Loucy (cell line): ENCODE measurements around the gene AGAP3.

Experiments
- H2AFZ ChIP-seq: fragments of 200-600 bp; sonication (generic); 2 replicates; pipeline ENCODE4 v1.6.0; 2016; ENCODE audit warnings: antibody characterized with exemption, mild to moderate bottlenecking, low read length, moderate library complexity
- H3F3A ChIP-seq: fragments of 200-600 bp; 2 replicates; pipeline ENCODE4 v1.6.0; 2016; ENCODE audit warnings: antibody characterized with exemption, low read depth, mild to moderate bottlenecking
- H3K27me3 ChIP-seq: fragments of 200-600 bp; sonication (generic); 2 replicates; pipeline ENCODE4 v1.6.1; 2014; ENCODE audit warnings: low read length, mild to moderate bottlenecking; ENCODE audit not compliant: insufficient read depth, poor library complexity, severe bottlenecking
- H3K36me3 ChIP-seq: fragments of 200-600 bp; sonication (generic); 2 replicates; pipeline ENCODE4 v1.6.1; 2016; ENCODE audit warnings: low read length; ENCODE audit not compliant: insufficient read depth
- H3K4me1 ChIP-seq: fragments of 200-600 bp; sonication (generic); 2 replicates; pipeline ENCODE4 v1.5.1; 2014; ENCODE audit warnings: low read length, mild to moderate bottlenecking; ENCODE audit not compliant: insufficient read depth, poor library complexity, severe bottlenecking
- H3K4me2 ChIP-seq: fragments of 200-600 bp; sonication (generic); 2 replicates; pipeline ENCODE4 v1.6.0; 2014; ENCODE audit warnings: antibody characterized with exemption, low read length, low read depth, mild to moderate bottlenecking; ENCODE audit not compliant: poor library complexity, severe bottlenecking
- H3K4me3 ChIP-seq: fragments of 200-600 bp; sonication (generic); 2 replicates; pipeline ENCODE4 v1.5.1; 2014; ENCODE audit warnings: low read length, mild to moderate bottlenecking, mixed read lengths; ENCODE audit not compliant: poor library complexity, severe bottlenecking
- H3K79me2 ChIP-seq: fragments of 200-600 bp; sonication (generic); 2 replicates; pipeline ENCODE4 v1.6.1; 2014; ENCODE audit warnings: low read length; ENCODE audit not compliant: insufficient read depth
- H3K9ac ChIP-seq: fragments of 200-600 bp; sonication (generic); 2 replicates; pipeline ENCODE4 v1.6.0; 2014; ENCODE audit warnings: mild to moderate bottlenecking, low read depth, low read length, moderate library complexity; ENCODE audit not compliant: poor library complexity, severe bottlenecking
- H3K9me2 ChIP-seq: fragments of 200-600 bp; sonication (generic); replicated peaks from 2 replicates; pipeline ENCODE4 v1.6.1; 2016; ENCODE audit warnings: low read depth, low read length, mixed read lengths
- H3K9me3 ChIP-seq: fragments of 200-600 bp; sonication (generic); 2 replicates; pipeline ENCODE4 v1.6.1; 2014; ENCODE audit warnings: mild to moderate bottlenecking, antibody characterized with exemption, low read length, low read depth; ENCODE audit not compliant: insufficient read depth
- H4K20me1 ChIP-seq: fragments of 200-600 bp; sonication (generic); 2 replicates; pipeline ENCODE4 v1.6.0; 2014; ENCODE audit warnings: antibody characterized with exemption, low read length, mild to moderate bottlenecking; ENCODE audit not compliant: insufficient read depth, poor library complexity, severe bottlenecking
- CTCF ChIP-seq: fragments of 200-600 bp; sonication (generic); conservative IDR thresholded peaks from 2 replicates; pipeline ENCODE4 v1.5.1; 2014; ENCODE audit warnings: mild to moderate bottlenecking, antibody characterized with exemption, low read length
- EZH2phosphoT487 ChIP-seq: fragments of 200-600 bp; IDR thresholded peaks from 2 replicates; pipeline ENCODE4 v1.6.1; 2018; ENCODE audit warnings: antibody characterized with exemption, mild to moderate bottlenecking, moderate library complexity, borderline replicate concordance

Gene AGAP3

DNA sequence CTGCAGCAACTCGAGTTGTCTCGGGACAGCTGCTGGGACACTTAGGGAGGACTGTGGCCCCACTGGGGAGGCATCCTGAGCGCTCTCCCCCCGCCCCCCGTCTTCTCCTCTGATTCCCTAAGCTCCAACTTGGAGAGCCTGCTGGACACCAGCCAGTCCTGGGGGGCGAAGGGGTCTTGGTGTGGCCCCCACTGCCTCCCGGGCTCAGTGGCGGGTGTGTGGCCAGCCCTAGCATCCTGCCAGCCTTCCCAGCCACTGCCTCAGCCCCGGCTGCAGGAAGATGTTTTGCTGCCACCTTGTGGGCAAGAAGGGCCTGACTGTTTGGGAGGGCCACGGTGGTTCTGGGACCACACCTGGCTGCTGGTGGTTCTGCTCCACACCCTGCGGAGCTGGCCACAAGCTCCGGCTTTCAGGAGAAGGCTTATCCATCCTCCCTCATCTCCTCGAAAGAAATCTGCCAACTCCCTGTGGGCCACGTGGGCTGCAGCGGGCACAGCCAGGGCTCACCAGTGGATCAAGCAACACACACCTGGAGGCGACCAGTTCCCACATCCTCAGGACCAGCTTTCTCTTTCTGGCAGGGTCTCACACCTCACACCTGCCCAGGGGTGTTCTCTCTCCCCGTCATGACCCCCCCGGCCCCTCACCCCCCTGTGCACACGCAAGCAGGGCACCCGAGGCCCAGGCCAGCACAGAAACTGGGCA lies 24.8 kb downstream of the AGAP3 start:
- H3K36me3 ChIP-seq: no peaks in the 10 kb centered on the region
- H2AFZ ChIP-seq: no peak overlapping the region
- H3K9me3 ChIP-seq: no peaks in the 10 kb centered on the region
- TF ChIP-seq CTCF (peak; percentile 77), EZH2phosphoT487 (no peak)
- H3K27me3 ChIP-seq: no peaks in the 10 kb centered on the region
- H3F3A ChIP-seq: no peaks in the 10 kb centered on the region
- H3K4me2 ChIP-seq: no peak overlapping the region
- no peaks in the 10 kb centered on the region for H3K4me1 ChIP-seq
- H3K9ac ChIP-seq: no peak overlapping the region
- no peaks in the 10 kb centered on the region for H3K9me2 ChIP-seq
- H4K20me1 ChIP-seq: peaks cover 12% of the 10 kb centered on the region
- no peak overlapping the region for H3K4me3 ChIP-seq
- peaks cover 10% of the 10 kb centered on the region; the same call in 1 of the 2 replicates for H3K79me2 ChIP-seq

DNA sequence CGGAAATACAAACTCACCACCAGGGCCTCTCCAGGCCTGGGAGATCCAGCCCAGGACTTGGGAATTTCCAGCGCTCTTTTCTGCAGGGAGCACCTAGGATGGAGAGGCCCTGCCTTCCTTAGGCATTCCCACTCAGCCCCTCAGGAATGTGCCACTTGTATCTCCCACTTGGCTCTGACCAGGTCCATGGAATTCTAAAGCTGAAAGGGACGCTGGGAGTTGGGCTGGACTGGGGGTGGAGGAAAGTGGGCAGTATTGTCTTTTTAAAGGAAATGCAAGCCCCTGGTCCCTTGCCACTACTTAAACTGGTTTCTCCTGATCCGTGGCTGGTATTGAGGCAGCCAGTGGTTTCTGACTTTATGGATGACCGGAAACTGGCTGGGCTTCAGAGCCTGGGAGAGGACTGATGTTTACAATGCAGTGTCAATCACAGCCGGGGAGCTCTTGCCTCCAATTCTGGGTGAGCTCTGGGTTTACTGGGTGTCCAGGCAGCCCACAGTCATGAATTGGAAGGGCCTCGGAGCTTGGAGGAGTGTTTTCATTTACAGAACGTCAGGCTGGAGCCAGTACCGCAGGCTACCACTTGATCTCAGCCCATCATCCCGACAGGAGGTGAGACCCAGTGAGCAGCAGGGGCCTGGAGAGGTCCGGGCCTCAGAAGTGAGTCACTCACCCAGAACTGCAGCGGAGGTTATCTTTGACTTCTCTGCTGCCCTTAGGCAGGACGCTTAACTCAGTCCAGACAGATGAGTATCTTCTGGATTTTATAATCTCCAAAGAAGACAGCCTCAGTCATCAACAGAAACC lies 27.3 kb downstream of the AGAP3 start:
- Histone ChIP-seq H3K4me3 (no peak overlapping the region), H3K9me3 (no peaks in the 10 kb centered on the region), H2AFZ (no peak overlapping the region), H3K79me2 (peaks cover 13% of the 10 kb centered on the region; the same call in 1 of the 2 replicates), H3K4me2 (no peak overlapping the region), H3K9me2 (no peaks in the 10 kb centered on the region), H3F3A (no peaks in the 10 kb centered on the region), H3K9ac (no peak overlapping the region), H3K4me1 (no peaks in the 10 kb centered on the region), H3K36me3 (peaks cover 6% of the 10 kb centered on the region; the same call in 1 of the 2 replicates), H3K27me3 (no peaks in the 10 kb centered on the region), H4K20me1 (peaks cover 12% of the 10 kb centered on the region)
- no peak for TF ChIP-seq CTCF
- no peak for TF ChIP-seq EZH2phosphoT487

- H3K9me2 ChIP-seq: no peaks in the 10 kb centered on the region
- no peaks in the 10 kb centered on the region for H3K9me3 ChIP-seq
- H3K4me1 ChIP-seq: no peaks in the 10 kb centered on the region
- no peak overlapping the region for H2AFZ ChIP-seq
- H3K27me3 ChIP-seq: no peaks in the 10 kb centered on the region
- no peak overlapping the region for H3K4me2 ChIP-seq
- H4K20me1 ChIP-seq: peaks cover 12% of the 10 kb centered on the region
- H3K9ac ChIP-seq: no peak overlapping the region
- TF ChIP-seq EZH2phosphoT487 (no peak), CTCF (no peak)
- no peaks in the 10 kb centered on the region for H3F3A ChIP-seq
- no peak overlapping the region for H3K4me3 ChIP-seq
- peaks cover 15% of the 10 kb centered on the region; the same call in 1 of the 2 replicates for H3K36me3 ChIP-seq
- peaks cover 13% of the 10 kb centered on the region; the same call in 1 of the 2 replicates for H3K79me2 ChIP-seq
Measured at GRCh38 chr7:151114151-151115090, 28.1 kb downstream of the AGAP3 start.
